A375 (cell line): ENCODE measurements around the gene CEL. TPM values are rescaled to one million over a fixed set of nuclear protein-coding genes. Genes with fewer than 3 reads are reported as not detected.

Experiments used
- small RNA-seq: library from RNA; depleted of rRNA; stranded (forward); fragments of <200 nt; gene quantifications from one replicate; pipeline ENCODE3, GENCODE V24; 2014
- total RNA-seq: library from RNA; depleted of rRNA; stranded (reverse); fragments of >200 nt; shearing (Covaris generic); gene quantifications from 2 replicates; pipeline ENCODE4 v1.2.3, GENCODE V29; 2014; rRNA removed

The CEL gene
- total RNA-seq = 0.19 TPM in 1 of 2 replicates, not detected in the other

GRCh38 chr9:133061764-133062145, at the start of gene CEL:
TSS of gene CEL (plus strand) at chr9:133061981. CDS start at chr9:133062003, 22 bp downstream.

DNA sequence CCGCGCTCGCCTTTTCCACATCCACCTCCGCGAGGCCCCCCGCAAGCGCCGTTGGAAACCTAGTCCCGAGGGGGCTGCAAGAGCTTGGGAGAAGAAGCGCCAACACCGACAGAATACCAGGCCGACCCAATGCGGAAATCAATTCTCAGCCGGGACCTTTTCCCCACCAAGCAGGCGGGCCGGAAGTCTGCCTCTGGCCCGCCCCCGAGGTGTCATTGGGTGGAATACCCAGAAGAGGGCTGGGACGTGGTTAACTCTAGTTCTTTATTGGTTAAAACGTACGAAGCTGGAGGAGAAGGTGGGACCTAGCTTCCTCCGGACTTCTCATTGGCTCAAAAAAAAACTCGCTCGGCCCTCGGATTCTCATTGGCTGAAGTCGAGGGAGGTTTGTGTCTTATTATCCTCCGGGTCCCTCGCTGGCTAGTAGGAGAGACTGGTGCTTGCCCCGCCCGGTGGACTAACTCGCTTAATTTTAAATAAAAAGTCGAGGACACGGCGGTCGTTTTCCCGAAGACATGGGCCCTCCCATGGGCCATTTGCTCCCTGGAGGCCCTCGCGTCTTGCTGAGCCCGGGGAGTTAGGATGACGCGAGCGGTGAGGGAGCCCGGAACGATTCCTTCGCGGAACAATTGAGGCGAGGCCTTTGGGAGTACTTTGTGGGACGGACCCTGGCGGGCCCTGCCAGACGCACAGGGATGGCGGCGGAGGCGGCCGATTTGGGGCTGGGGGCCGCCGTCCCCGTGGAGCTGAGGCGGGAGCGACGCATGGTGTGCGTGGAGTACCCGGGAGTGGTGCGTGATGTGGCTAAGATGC, 31.3 kb upstream of the CEL start, which contains the start of gene GTF3C5:
TSS of gene GTF3C5 (plus strand) at position 681 of the 813 bp plus-strand sequence. CDS start at position 696, 15 bp downstream.

Small RNA genes lying within 50 kb of the gene (small RNA-seq; reads per million reads assigned to genes)
- gene MIR6877 = not detected

Other genes starting within 250 kb of the CEL start
- 0.05 and 0.68 TPM in 2 replicates for gene AK8, start 183.7 kb upstream of the CEL start, total RNA-seq
- 4.0 and 5.8 TPM in 2 replicates for gene SPACA9, start 183.1 kb upstream of the CEL start, total RNA-seq
- gene TSC1, start 117.4 kb upstream of the CEL start, total RNA-seq = 16.3 and 17.7 TPM in 2 replicates
- not detected in 2 replicates for gene GFI1B, start 83.3 kb upstream of the CEL start, total RNA-seq
- 94.9 and 101 TPM in 2 replicates for gene GTF3C5, start 31.0 kb upstream of the CEL start, total RNA-seq
- gene RALGDS, start 59.3 kb downstream of the CEL start, total RNA-seq = 32.5 and 40.5 TPM in 2 replicates
- 17.6 and 22.6 TPM in 2 replicates for gene GBGT1, start 101.9 kb downstream of the CEL start, total RNA-seq
- not detected in 2 replicates for gene OBP2B, start 147.3 kb downstream of the CEL start, total RNA-seq
- gene ABO, start 213.2 kb downstream of the CEL start, total RNA-seq = not detected in 2 replicates